A673 (cell line): ENCODE data around the gene VPS4A.

Experiments
- CTCF ChIP-seq: fragments of 300-800, 200-600 bp; sonication (generic); conservative IDR thresholded peaks from 2 replicates; pipeline ENCODE4 v1.5.1; 2017; ENCODE audit warnings: low read depth, mild to moderate bottlenecking, antibody characterized with exemption, low read length, moderate library complexity, mixed read lengths
- EZH2 ChIP-seq: fragments of 200-600 bp; sonication (generic); IDR thresholded peaks from 2 replicates; pipeline ENCODE4 v1.6.1; 2017; ENCODE audit warnings: borderline replicate concordance, low read depth, mild to moderate bottlenecking, mixed read lengths, antibody characterized with exemption, low read length; ENCODE audit not compliant: poor library complexity, severe bottlenecking

GRCh38 chr16:69326172-69326873, 15.2 kb downstream of the VPS4A start:
- TF ChIP-seq EZH2, result no peak
- TF ChIP-seq CTCF, result no peak
